T-helper 1 cell treated with Interleukin-12 subunit alpha and Interleukin-12 subunit beta and Interleukin-4 antibody, amounts not matched to agents 30 μg/mL and 1 μg/mL, for 36 hours (primary cell): ENCODE measurements around the gene KCNG2.
"Not testable (repeated sequence)": the region's sequence is repeated elsewhere in the genome, so short reads cannot be mapped to it uniquely, and the experiment has no call there.

ENCODE experiments used
- H3K27ac Mint-ChIP-seq: one replicate; pipeline ENCODE4 v1.8.0; 2021; ENCODE audit warnings: mild to moderate bottlenecking, mixed read lengths
- H3K27me3 Mint-ChIP-seq: one replicate; pipeline ENCODE4 v1.8.0; 2021; ENCODE audit warnings: low read depth, mixed read lengths
- H3K36me3 Mint-ChIP-seq: one replicate; pipeline ENCODE4 v1.8.0; 2021; ENCODE audit warnings: low read depth, mixed read lengths
- H3K4me1 Mint-ChIP-seq: one replicate; pipeline ENCODE4 v1.8.0; 2021; ENCODE audit warnings: low read depth, mixed read lengths
- H3K4me3 Mint-ChIP-seq: one replicate; pipeline ENCODE4 v1.8.0; 2021; ENCODE audit warnings: mild to moderate bottlenecking, moderate library complexity, mixed read lengths
- H3K9me3 Mint-ChIP-seq: one replicate; pipeline ENCODE4 v1.8.0; 2021; ENCODE audit warnings: mixed read lengths

Gene KCNG2

GRCh38 chr18:79797518-79798345 is at the start of gene KCNG2:
Gene KCNG2 (plus strand): TSS chr18:79797938. CDS start chr18:79863668, 65,730 bp downstream.
- H3K27me3 Mint-ChIP-seq: peaks cover 55% of the 10 kb centered on the region
- no peak within 1 kb of the TSS for H3K27ac Mint-ChIP-seq
- peaks cover 3% of the 10 kb centered on the region for H3K4me1 Mint-ChIP-seq
- no peaks in the 10 kb centered on the region for H3K9me3 Mint-ChIP-seq
- peaks cover 3% of the 10 kb centered on the region for H3K36me3 Mint-ChIP-seq
- H3K4me3 Mint-ChIP-seq: peak within 1 kb of the TSS; percentile 49

GRCh38 chr18:79748321-79749180 is 49.2 kb upstream of the KCNG2 start:
- no peak overlapping the region for H3K27ac Mint-ChIP-seq
- H3K4me3 Mint-ChIP-seq: no peak overlapping the region
- peaks cover 18% of the 10 kb centered on the region for H3K36me3 Mint-ChIP-seq
- no peaks in the 10 kb centered on the region for H3K27me3 Mint-ChIP-seq
- H3K9me3 Mint-ChIP-seq: no peaks in the 10 kb centered on the region
- no peaks in the 10 kb centered on the region for H3K4me1 Mint-ChIP-seq

GRCh38 chr18:79749251-79750191 is 48.2 kb upstream of the KCNG2 start:
- no peaks in the 10 kb centered on the region for H3K27me3 Mint-ChIP-seq
- H3K27ac Mint-ChIP-seq: no peak overlapping the region
- H3K4me1 Mint-ChIP-seq: no peaks in the 10 kb centered on the region
- H3K36me3 Mint-ChIP-seq: peaks cover 11% of the 10 kb centered on the region
- H3K9me3 Mint-ChIP-seq: no peaks in the 10 kb centered on the region
- H3K4me3 Mint-ChIP-seq: no peak overlapping the region

- H3K4me1 Mint-ChIP-seq: no peaks in the 10 kb centered on the region
- H3K27ac Mint-ChIP-seq: no peak overlapping the region
- no peak overlapping the region for H3K4me3 Mint-ChIP-seq
- no peaks in the 10 kb centered on the region for H3K27me3 Mint-ChIP-seq
- H3K36me3 Mint-ChIP-seq: peaks cover 14% of the 10 kb centered on the region
- no peaks in the 10 kb centered on the region for H3K9me3 Mint-ChIP-seq
These were observed 46.7 kb upstream of the KCNG2 start for GRCh38 chr18:79750980-79751571.

- not testable (repeated sequence) for H3K27me3 Mint-ChIP-seq, H3K4me3 Mint-ChIP-seq, H3K27ac Mint-ChIP-seq, H3K4me1 Mint-ChIP-seq, H3K9me3 Mint-ChIP-seq
- peaks cover 14% of the 10 kb centered on the region for H3K36me3 Mint-ChIP-seq
These were observed 45.7 kb upstream of the KCNG2 start for GRCh38 chr18:79751918-79752578.

- H3K27me3 Mint-ChIP-seq, H3K4me3 Mint-ChIP-seq, H3K27ac Mint-ChIP-seq, H3K4me1 Mint-ChIP-seq, H3K9me3 Mint-ChIP-seq: not testable (repeated sequence)
- H3K36me3 Mint-ChIP-seq: peaks cover 14% of the 10 kb centered on the region
These were observed 44.8 kb upstream of the KCNG2 start for GRCh38 chr18:79752946-79753345.

GRCh38 chr18:79753391-79753851 is 44.3 kb upstream of the KCNG2 start:
- H3K9me3 Mint-ChIP-seq: no peaks in the 10 kb centered on the region
- H3K27me3 Mint-ChIP-seq: no peaks in the 10 kb centered on the region
- H3K4me1 Mint-ChIP-seq: no peaks in the 10 kb centered on the region
- no peak overlapping the region for H3K27ac Mint-ChIP-seq
- H3K36me3 Mint-ChIP-seq: peaks cover 14% of the 10 kb centered on the region
- no peak overlapping the region for H3K4me3 Mint-ChIP-seq

GRCh38 chr18:79754022-79754761 is 43.5 kb upstream of the KCNG2 start:
- peaks cover 14% of the 10 kb centered on the region for H3K36me3 Mint-ChIP-seq
- H3K27ac Mint-ChIP-seq: no peak overlapping the region
- H3K27me3 Mint-ChIP-seq: no peaks in the 10 kb centered on the region
- no peaks in the 10 kb centered on the region for H3K9me3 Mint-ChIP-seq
- no peaks in the 10 kb centered on the region for H3K4me1 Mint-ChIP-seq
- no peak overlapping the region for H3K4me3 Mint-ChIP-seq

- H3K27ac Mint-ChIP-seq: no peak overlapping the region
These were observed 42.8 kb upstream of the KCNG2 start for GRCh38 chr18:79754831-79755351.

GRCh38 chr18:79755496-79756142 is 42.1 kb upstream of the KCNG2 start:
- Mint-ChIP-seq H3K27me3 (no peaks in the 10 kb centered on the region), H3K9me3 (peaks cover 4% of the 10 kb centered on the region), H3K27ac (no peak overlapping the region), H3K36me3 (peaks cover 14% of the 10 kb centered on the region), H3K4me1 (no peaks in the 10 kb centered on the region), H3K4me3 (no peak overlapping the region)

More at GRCh38 chr18:79754831-79755351, 42.8 kb upstream of the KCNG2 start:
- no peaks in the 10 kb centered on the region for H3K9me3 Mint-ChIP-seq
- H3K4me1 Mint-ChIP-seq: no peaks in the 10 kb centered on the region
- H3K36me3 Mint-ChIP-seq: peaks cover 14% of the 10 kb centered on the region
- H3K27me3 Mint-ChIP-seq: no peaks in the 10 kb centered on the region
- no peak overlapping the region for H3K4me3 Mint-ChIP-seq

GRCh38 chr18:79756143-79756500 is 41.6 kb upstream of the KCNG2 start:
- Mint-ChIP-seq H3K27me3 (no peaks in the 10 kb centered on the region), H3K4me3 (no peak overlapping the region), H3K36me3 (peaks cover 14% of the 10 kb centered on the region)

GRCh38 chr18:79756826-79757225 is 40.9 kb upstream of the KCNG2 start:
- Mint-ChIP-seq H3K4me1 (peaks cover 3% of the 10 kb centered on the region), H3K36me3 (peaks cover 14% of the 10 kb centered on the region), H3K27me3 (no peaks in the 10 kb centered on the region), H3K9me3 (peaks cover 4% of the 10 kb centered on the region), H3K4me3 (no peak overlapping the region), H3K27ac (no peak overlapping the region)

More at GRCh38 chr18:79756143-79756500, 41.6 kb upstream of the KCNG2 start:
- H3K9me3 Mint-ChIP-seq: peaks cover 4% of the 10 kb centered on the region
- peaks cover 3% of the 10 kb centered on the region for H3K4me1 Mint-ChIP-seq
- H3K27ac Mint-ChIP-seq: no peak overlapping the region
